Activated naive CD8-positive, alpha-beta T cell (primary cell): Measurements from ENCODE around the gene SMCO1.
"Not testable (repeated sequence)": the region's sequence is repeated elsewhere in the genome, so short reads cannot be mapped to it uniquely, and the experiment has no call there.

Experiments used
- H3K27ac Mint-ChIP-seq: one replicate; pipeline ENCODE4 v1.8.0; 2021; ENCODE audit warnings: mixed read lengths
- H3K27me3 Mint-ChIP-seq: one replicate; pipeline ENCODE4 v1.8.0; 2021; ENCODE audit warnings: mixed read lengths
- H3K36me3 Mint-ChIP-seq: one replicate; pipeline ENCODE4 v1.8.0; 2021; ENCODE audit warnings: mixed read lengths
- H3K4me1 Mint-ChIP-seq: one replicate; pipeline ENCODE4 v1.8.0; 2021; ENCODE audit warnings: low read depth, mixed read lengths
- H3K4me3 Mint-ChIP-seq: one replicate; pipeline ENCODE4 v1.8.0; 2021; ENCODE audit warnings: mild to moderate bottlenecking, mixed read lengths
- H3K9me3 Mint-ChIP-seq: one replicate; pipeline ENCODE4 v1.8.0; 2021; ENCODE audit warnings: low read depth, mixed read lengths

SMCO1 gene

DNA sequence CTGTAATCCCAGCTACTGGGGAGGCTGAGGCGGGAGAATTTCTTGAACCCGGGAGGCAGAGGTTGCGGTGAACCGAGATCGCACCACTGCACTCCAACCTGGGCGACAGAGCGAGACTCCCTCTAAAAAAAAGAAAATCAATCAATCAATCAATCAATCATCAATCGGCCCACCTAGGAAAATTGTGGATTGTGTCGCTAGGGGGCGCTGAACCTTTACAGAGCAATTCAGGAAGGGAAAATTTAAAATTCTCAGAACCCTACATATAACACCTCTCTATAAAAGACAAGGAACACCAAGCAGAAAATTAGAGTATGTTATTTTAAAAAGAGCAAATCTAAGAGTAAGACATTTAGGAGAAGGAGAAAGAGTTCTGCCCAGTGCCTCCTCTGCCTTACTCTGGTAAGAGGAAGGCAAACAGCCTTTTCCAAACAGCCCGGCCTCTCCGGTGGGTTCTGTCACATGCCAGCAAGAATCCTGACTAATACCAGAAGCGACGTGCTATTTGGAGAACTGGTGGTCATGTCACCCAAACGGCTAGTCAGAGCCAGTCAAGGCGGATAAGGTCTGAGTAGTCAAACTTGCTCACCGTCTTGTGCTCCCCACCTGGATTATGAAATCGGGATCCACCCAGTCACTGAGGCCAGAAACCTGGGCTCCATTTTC lies 22.3 kb upstream of the SMCO1 start:
- H3K27ac Mint-ChIP-seq = no peak overlapping the region
- no peaks in the 10 kb centered on the region for H3K36me3 Mint-ChIP-seq
- no peaks in the 10 kb centered on the region for H3K9me3 Mint-ChIP-seq
- H3K4me3 Mint-ChIP-seq = no peak overlapping the region
- peaks cover 1% of the 10 kb centered on the region for H3K27me3 Mint-ChIP-seq
- no peaks in the 10 kb centered on the region for H3K4me1 Mint-ChIP-seq

DNA sequence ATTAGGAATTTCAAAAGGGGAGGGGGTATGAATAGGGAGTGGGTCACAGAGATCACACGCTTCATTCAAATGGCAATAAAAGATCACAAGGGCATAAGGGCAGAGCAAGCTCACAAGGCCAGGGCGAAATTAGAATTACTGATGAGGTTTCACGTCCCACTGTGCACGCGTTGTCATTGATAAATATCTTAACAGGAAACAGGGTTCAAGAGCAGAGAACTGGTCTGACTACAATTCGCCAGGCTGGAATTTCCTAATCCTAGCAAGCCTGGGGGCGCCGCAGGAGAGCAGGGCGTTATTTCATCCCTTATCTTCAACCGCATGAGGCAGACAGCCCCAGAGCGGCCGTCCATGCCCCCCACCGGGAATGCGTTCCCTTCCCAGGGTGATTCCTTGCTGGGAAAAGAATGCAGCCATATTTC lies 18.1 kb upstream of the SMCO1 start:
- Mint-ChIP-seq H3K27me3 (peaks cover 1% of the 10 kb centered on the region), H3K36me3 (no peaks in the 10 kb centered on the region), H3K4me1 (no peaks in the 10 kb centered on the region), H3K27ac (no peak overlapping the region), H3K9me3 (no peaks in the 10 kb centered on the region), H3K4me3 (no peak overlapping the region)

DNA sequence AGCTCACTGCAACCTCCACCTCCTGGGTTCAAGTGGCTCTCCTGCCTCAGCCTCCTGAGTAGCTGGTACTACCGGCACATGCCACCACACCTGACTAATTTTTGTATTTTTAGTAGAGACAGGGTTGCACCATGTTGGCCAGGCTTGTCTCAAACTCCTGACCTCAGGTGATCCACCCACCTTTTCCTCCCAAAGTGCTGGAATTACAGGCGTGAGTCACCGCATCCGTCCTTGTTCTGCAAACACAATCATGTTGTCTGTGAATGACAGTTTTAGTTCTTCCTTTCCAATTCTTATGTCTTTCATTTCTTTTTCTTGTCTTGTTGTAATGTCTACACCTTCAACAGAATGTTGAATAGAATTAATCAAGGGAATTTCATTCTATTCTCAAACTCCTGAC lies 16.3 kb upstream of the SMCO1 start:
- no peaks in the 10 kb centered on the region for H3K36me3 Mint-ChIP-seq
- peaks cover 2% of the 10 kb centered on the region for H3K4me1 Mint-ChIP-seq
- H3K27me3 Mint-ChIP-seq = peaks cover 1% of the 10 kb centered on the region
- no peaks in the 10 kb centered on the region for H3K9me3 Mint-ChIP-seq
- no peak overlapping the region for H3K27ac Mint-ChIP-seq
- no peak overlapping the region for H3K4me3 Mint-ChIP-seq

DNA sequence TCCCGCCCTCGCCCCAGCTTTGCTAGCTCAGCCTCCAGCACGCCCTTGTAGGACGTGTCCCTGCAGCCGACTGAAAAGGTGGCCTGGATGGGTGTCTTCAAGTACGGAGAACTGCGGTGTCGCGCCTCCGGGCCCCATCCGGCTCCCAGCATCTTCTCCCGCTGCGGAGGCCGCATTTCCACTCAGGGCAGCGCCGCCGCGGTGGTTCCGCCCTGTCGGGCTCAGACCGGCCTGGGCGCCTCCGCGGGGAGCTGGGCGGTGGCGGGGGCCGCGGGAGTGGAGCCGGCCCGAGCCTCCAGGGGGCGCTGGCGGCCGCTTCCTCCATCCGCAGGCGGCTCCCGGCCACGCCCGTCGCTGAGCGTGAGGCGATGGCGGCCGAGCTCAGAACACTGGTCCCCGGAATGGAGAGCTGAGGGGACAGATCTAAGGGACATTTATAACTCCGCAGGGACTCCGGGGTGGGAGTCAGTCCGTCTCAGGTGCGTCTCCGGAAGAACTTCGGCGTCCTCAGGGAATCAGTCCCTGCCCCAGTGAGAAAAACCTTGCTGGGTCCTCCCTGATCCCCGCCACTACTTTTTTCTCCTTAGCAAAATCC lies 13.6 kb upstream of the SMCO1 start:
- Mint-ChIP-seq H3K4me3 (peak overlapping the region; percentile 78), H3K27me3 (no peaks in the 10 kb centered on the region), H3K9me3 (no peaks in the 10 kb centered on the region), H3K27ac (peak overlapping the region; percentile 70), H3K36me3 (no peaks in the 10 kb centered on the region), H3K4me1 (peaks cover 2% of the 10 kb centered on the region)

DNA sequence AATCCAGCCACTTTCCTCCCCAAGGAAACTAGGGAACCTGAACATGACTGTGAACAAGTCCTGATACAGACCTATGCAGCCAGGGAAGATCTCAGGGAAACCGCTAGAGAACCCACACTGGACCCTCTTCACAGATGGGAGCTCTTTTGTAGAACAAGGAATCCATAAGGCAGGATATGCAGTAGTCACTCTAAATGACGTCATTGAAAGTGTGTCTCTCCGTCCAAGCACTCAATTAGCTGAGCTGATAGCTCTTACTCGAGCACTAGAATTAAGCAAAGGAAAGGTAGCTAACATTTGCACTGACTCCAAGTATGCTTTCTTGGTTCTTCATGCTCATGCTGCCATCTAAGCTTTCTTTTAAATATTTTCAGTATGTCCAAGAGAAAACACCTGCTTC lies 10.0 kb upstream of the SMCO1 start:
- no peaks in the 10 kb centered on the region for H3K27me3 Mint-ChIP-seq
- H3K27ac Mint-ChIP-seq = no peak overlapping the region
- peaks cover 13% of the 10 kb centered on the region for H3K36me3 Mint-ChIP-seq
- H3K9me3 Mint-ChIP-seq = peaks cover 17% of the 10 kb centered on the region
- H3K4me1 Mint-ChIP-seq = peaks cover 2% of the 10 kb centered on the region
- no peak overlapping the region for H3K4me3 Mint-ChIP-seq

DNA sequence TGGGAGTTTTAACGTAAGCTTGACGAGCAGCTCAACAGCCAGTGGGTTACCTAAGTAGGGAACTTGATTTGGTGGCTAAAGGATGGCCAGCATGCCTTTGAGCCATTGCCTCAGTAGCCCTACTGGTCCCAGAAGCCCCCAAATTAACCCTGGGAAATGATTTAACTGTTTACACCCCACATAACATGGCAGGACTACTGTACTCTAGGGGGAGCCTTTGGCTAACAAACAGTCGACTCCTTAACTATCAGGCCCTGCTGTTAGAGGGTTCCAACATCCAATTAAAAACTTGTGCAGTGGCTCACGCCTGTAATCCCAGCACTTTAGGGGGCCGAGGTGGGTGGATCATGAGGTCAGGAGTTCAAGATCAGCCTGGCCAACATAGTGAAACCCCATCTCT lies 9.4 kb upstream of the SMCO1 start:
- Mint-ChIP-seq H3K27ac (no peak overlapping the region), H3K4me3 (no peak overlapping the region), H3K27me3 (no peaks in the 10 kb centered on the region), H3K4me1 (peaks cover 2% of the 10 kb centered on the region), H3K36me3 (peaks cover 14% of the 10 kb centered on the region), H3K9me3 (peaks cover 18% of the 10 kb centered on the region)

DNA sequence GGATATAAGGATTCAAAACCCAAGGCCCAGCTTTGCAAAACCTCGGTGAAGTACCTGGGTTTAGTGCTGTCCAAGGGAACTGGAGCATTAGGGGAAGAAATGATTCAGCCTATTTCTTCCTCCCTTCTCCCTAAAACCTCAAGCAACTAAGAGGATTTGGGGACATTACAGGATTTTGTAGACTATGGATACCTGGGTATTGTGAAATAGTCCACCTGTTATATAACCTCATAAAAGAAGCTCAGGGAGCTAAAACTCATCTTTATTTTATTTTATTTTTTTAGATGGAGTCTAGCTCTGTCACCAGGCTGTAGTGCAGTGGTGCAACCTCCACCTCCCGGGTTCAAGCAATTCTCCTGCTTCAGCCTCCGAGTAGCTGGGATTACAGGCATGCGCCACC lies 8.7 kb upstream of the SMCO1 start:
- H3K9me3 Mint-ChIP-seq = peaks cover 18% of the 10 kb centered on the region
- H3K4me3 Mint-ChIP-seq = no peak overlapping the region
- peaks cover 14% of the 10 kb centered on the region for H3K36me3 Mint-ChIP-seq
- H3K27me3 Mint-ChIP-seq = no peaks in the 10 kb centered on the region
- peaks cover 2% of the 10 kb centered on the region for H3K4me1 Mint-ChIP-seq
- no peak overlapping the region for H3K27ac Mint-ChIP-seq

DNA sequence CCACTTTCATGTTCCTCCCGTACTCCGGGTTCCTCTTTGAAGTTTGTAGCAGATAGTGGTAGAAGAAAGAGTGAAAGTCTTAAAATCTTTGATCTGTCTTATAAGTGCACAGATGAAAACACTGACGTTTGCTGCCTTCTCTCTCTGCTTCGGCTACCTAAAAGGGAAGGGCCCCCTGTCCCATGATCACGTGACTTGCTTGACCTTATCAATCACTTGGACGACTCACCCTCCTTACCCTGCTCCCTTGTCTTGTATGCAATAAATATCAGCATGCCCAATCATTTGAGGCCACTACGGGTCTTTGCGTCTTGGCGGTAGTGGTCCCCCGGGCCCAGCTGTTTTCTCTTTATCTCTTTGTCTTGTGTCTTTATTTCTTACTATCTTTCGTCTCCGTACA lies 6.1 kb upstream of the SMCO1 start:
- H3K4me1 Mint-ChIP-seq, H3K27me3 Mint-ChIP-seq, H3K4me3 Mint-ChIP-seq, H3K27ac Mint-ChIP-seq: not testable (repeated sequence)
- peaks cover 18% of the 10 kb centered on the region for H3K9me3 Mint-ChIP-seq
- H3K36me3 Mint-ChIP-seq = peaks cover 14% of the 10 kb centered on the region

DNA sequence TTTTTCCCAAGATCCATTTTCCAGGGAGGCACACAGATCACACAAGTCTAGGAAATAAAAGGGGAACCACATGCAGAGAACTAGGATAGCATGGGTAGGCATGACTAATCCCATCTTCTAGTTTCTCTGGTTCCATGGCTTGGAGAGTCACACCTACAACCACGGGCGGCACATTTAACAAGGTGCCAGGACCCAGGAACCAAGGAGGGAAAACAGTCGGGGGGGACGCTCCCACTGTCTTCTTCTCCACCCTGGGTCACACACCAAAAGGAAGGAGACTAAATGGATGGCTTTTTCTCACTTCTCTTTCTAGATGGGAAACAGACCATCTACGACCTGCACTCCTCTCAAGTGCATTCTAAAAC lies 4.6 kb upstream of the SMCO1 start:
- H3K27me3 Mint-ChIP-seq = peaks cover 1% of the 10 kb centered on the region
- H3K4me3 Mint-ChIP-seq = no peak overlapping the region
- peaks cover 17% of the 10 kb centered on the region for H3K36me3 Mint-ChIP-seq
- H3K9me3 Mint-ChIP-seq = peaks cover 18% of the 10 kb centered on the region
- no peaks in the 10 kb centered on the region for H3K4me1 Mint-ChIP-seq
- no peak overlapping the region for H3K27ac Mint-ChIP-seq

DNA sequence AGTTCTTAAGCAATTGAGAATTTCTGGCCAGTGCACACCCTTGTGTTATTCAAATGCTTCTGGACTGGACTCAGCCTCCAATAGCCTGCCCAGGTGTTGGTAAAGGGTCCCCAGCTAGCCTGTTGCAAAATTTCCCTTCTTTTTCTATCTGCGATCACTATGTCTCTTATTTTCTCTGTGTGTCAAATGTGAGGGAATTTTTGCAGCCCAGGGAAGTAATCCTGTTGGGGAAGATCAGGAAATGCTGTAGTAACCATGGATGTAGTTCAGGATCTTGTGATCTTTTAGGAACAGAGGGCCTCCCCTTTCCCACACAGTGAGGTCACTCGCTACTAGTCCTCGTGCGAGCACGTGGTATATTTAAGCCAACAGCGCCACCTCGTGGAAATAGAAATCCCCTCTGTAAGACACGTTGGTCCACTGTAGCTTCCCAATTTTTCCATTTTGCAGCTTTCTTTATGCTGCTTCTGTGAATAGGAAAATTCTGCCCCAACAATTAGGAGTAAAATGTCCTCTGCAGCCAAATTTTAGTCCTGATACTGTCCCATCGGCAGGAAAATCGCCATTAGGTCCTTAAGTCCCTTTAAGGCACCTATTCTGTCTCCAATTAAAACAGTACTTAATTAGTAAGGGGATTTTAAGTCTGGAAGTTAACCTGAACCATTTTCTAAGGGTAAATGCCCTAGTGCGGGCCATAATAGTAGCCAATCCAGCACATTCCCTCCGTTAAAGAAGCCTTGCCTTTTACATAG lies 4.0 kb upstream of the SMCO1 start:
- H3K27ac Mint-ChIP-seq = no peak overlapping the region
- H3K27me3 Mint-ChIP-seq = peaks cover 1% of the 10 kb centered on the region
- H3K9me3 Mint-ChIP-seq = peaks cover 18% of the 10 kb centered on the region
- no peaks in the 10 kb centered on the region for H3K4me1 Mint-ChIP-seq
- peaks cover 17% of the 10 kb centered on the region for H3K36me3 Mint-ChIP-seq
- no peak overlapping the region for H3K4me3 Mint-ChIP-seq

DNA sequence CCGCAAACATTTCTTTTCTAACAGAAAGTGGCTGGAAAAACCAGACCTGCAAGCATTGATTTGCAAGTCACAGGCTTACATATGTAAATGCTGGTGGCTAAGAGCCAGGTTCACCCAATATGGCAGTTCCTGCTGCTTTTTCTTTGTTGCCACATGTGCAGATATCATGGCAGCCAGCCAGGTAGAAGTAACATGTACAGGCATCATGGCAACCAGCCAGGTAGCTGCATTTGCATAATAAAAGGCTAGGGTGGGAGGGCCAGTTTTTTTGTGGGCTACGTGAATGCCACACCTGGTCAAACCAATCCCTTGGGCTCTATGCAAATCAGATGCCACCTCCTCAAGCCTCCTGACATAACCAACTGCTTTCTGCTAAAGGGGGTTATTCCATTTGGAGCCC lies 2.8 kb upstream of the SMCO1 start:
- Mint-ChIP-seq H3K36me3 (peaks cover 17% of the 10 kb centered on the region), H3K4me1 (no peaks in the 10 kb centered on the region), H3K9me3 (peaks cover 18% of the 10 kb centered on the region), H3K27ac (no peak overlapping the region), H3K4me3 (no peak overlapping the region), H3K27me3 (peaks cover 1% of the 10 kb centered on the region)

DNA sequence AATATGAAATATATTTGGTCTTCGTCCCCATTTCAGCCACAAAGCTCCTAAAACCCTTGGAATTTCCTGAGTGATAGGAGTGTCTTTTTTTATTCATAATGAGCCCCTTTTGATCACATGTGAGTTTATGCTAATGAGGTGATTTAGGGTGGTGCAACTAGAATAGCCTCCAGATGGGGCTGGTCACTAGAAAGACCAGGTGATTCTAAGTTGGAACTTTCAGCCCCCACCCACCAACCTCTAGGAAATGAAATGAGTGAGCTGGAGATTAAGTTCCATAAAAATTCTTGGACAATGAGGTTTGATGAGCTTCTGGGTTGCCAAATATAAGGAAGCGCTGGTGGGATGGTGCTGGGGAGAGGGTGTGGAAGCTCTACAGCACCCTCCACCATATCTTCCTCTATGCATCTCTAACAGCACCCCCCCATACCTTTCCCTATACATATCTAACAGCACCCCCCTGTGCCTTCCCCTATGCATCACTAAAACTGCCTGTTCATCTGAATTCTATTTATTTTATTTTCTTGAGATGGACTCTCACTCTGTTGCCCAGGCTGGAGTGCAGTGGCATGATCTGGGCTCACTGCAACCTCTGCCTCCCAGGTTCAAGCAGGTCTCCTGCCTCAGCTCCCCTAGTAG lies 2.1 kb upstream of the SMCO1 start:
- Mint-ChIP-seq H3K4me3 (no peak overlapping the region), H3K9me3 (peaks cover 18% of the 10 kb centered on the region), H3K4me1 (no peaks in the 10 kb centered on the region), H3K27me3 (peaks cover 1% of the 10 kb centered on the region), H3K36me3 (peaks cover 17% of the 10 kb centered on the region), H3K27ac (no peak overlapping the region)

DNA sequence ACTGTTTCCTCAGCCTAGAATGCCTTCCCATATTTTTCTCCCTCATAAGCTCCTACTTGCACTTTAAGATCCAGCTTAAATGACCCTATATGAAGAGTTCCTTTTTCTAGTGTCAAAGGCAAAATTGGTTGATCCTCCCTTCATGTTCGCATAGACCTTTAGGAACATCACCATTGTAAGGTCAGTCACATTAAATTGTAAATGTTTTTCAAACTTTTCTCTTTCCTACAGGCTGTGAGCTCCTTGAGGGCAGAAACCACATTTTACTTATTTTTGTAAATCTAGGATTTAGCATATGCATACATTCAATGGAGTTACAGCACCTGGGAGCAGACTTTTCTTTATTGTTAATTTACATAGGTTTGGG lies 813 bp downstream of the SMCO1 start:
- H3K27ac Mint-ChIP-seq = no peak overlapping the region
- no peaks in the 10 kb centered on the region for H3K9me3 Mint-ChIP-seq
- peaks cover 1% of the 10 kb centered on the region for H3K27me3 Mint-ChIP-seq
- peaks cover 2% of the 10 kb centered on the region for H3K36me3 Mint-ChIP-seq
- H3K4me3 Mint-ChIP-seq = no peak overlapping the region
- H3K4me1 Mint-ChIP-seq = no peaks in the 10 kb centered on the region

DNA sequence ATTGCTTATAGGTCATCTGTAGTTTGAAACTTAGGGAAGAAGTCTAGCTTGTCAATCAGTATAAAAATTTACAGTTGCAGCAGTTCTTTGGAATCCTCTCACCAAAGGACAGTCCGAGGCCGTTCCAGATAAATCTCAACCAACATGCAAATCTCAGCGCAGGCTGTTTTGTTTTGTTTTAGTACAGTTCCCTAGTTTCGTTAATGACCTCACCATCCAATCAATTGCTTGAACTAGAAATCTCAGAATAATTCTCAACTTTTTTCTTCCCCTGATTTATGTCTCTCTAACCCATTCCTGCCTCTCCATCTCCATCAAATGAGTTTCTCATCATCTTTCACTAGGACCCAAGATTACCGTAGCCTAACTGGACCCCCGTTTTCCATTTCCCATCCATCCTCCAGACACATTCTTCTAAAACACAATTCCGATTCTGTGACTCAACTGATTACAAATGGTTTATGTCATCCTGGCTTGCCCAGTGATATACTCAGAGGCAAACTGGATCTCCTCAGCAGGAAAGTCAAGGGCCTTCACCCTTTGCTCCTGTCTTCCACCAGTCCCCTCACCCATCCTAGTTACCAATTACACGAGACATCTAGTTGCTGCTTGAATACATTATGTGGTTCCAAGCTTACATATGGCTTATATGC lies 1.3 kb downstream of the SMCO1 start:
- no peak overlapping the region for H3K4me3 Mint-ChIP-seq
- peaks cover 2% of the 10 kb centered on the region for H3K36me3 Mint-ChIP-seq
- H3K27me3 Mint-ChIP-seq = peaks cover 1% of the 10 kb centered on the region
- H3K4me1 Mint-ChIP-seq = no peaks in the 10 kb centered on the region
- H3K27ac Mint-ChIP-seq = no peak overlapping the region
- no peaks in the 10 kb centered on the region for H3K9me3 Mint-ChIP-seq
